Breast epithelium (tissue), 3 donors: ENCODE data around the gene TMEM151B.

ENCODE experiments used
- CTCF ChIP-seq, 3 donors: fragments of 450-650 bp; IDR thresholded peaks; one replicate each; pipeline ENCODE4 v1.5.1; 2016 to 2017; ENCODE audit warnings: antibody characterized with exemption in 3 of 3, mild to moderate bottlenecking in 3 of 3, moderate library complexity in 3 of 3
- POLR2A ChIP-seq: fragments of 450-650 bp; IDR thresholded peaks from one replicate; pipeline ENCODE4 v1.6.1; 2016; ENCODE audit warnings: antibody characterized with exemption, mild to moderate bottlenecking, moderate library complexity
- POLR2AphosphoS5 ChIP-seq, 3 donors: sonication (generic); formaldehyde crosslinking; IDR thresholded peaks; one replicate each; pipeline ENCODE4 v1.6.1; 2017; ENCODE audit warnings: antibody characterized with exemption in 3 of 3

- TF ChIP-seq POLR2A (no peak), CTCF (IDR thresholded peaks at IDR 0.05) (peak in 1 of 3 donors; percentile 4), POLR2AphosphoS5 (IDR thresholded peaks at IDR 0.05) (peak in 1 of 3 donors; percentile 6)
These were observed 24.2 kb upstream of the TMEM151B start for GRCh38 chr6:44245912-44246662.
